ENCODE measurements around the gene GRIK4. TPM values are rescaled to one million over a fixed set of nuclear protein-coding genes. Genes with fewer than 3 reads are reported as not detected.

The GRIK4 gene
- total and polyA plus RNA-seq, 4 donors = 0.05 to 0.25 (median 0.06) TPM; not detected in 1

DNA sequence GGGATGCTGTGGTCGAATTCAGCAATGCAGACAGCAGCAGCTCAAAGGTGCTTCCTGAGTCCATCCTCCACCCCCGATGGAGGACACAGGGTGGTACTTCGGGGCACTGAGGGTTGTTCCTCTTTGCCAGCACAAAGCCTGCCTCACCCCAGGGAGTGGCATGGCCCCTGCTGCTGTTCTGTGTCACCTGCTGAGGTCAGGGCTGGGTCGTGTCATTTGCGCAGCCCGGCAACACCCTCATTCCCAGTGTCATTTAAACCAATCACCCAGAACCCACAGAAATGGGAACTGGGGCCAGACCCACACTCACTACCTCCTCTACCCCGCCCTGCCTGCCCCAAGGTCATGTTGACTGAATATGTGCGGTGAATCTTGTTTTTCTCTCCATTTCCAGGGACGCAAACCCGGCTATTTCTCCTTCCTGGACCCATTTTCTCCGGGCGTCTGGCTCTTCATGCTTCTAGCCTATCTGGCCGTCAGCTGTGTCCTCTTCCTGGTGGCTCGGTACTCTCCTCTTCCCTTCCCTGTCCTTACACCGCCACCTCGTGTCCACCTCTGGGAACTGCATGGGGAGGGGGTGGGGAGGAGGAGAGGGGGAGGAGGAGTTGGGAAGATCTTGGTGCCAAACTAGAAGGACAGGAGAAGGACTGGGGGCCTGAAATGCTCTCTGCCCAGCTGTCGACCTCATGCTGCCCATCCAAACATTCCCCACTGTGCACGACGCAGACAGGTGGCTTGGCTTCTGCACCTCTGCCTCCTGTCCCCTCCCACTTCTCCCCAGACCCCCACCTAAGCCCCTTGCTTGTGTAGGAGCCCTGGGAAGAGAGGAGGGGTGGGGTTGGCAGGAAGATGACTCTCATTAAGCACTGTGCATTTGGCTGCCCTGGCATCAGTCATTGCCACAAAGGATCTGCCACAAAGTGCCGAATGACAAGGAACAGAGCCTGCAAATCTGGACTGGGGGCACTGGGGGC, 441.2 kb downstream of the GRIK4 start:
- H3K9me3 ChIP-seq (ENCODE audit: control insufficient read depth in 4 of 4, low read length in 3 of 4) = no peaks in the 10 kb centered on the region
- peak; percentile 80 for DNase-seq (ENCODE audit: low spot score)
- peaks cover 2 to 14% (median 7%) of the 10 kb centered on the region in 4 donors for H3K4me1 ChIP-seq (ENCODE audit: control insufficient read depth in 4 of 4, insufficient read depth in 4 of 4, low read length in 3 of 4)
- no peak overlapping the region for H3K27ac ChIP-seq (ENCODE audit: low read depth in 1 of 2, low read length in 2 of 2)
- TF ChIP-seq, protein P1, sequence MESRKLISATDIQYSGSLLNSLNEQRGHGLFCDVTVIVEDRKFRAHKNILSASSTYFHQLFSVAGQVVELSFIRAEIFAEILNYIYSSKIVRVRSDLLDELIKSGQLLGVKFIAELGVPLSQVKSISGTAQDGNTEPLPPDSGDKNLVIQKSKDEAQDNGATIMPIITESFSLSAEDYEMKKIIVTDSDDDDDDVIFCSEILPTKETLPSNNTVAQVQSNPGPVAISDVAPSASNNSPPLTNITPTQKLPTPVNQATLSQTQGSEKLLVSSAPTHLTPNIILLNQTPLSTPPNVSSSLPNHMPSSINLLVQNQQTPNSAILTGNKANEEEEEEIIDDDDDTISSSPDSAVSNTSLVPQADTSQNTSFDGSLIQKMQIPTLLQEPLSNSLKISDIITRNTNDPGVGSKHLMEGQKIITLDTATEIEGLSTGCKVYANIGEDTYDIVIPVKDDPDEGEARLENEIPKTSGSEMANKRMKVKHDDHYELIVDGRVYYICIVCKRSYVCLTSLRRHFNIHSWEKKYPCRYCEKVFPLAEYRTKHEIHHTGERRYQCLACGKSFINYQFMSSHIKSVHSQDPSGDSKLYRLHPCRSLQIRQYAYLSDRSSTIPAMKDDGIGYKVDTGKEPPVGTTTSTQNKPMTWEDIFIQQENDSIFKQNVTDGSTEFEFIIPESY (IDR thresholded peaks at IDR 0.05) = no peak
- TF ChIP-seq, protein P2, sequence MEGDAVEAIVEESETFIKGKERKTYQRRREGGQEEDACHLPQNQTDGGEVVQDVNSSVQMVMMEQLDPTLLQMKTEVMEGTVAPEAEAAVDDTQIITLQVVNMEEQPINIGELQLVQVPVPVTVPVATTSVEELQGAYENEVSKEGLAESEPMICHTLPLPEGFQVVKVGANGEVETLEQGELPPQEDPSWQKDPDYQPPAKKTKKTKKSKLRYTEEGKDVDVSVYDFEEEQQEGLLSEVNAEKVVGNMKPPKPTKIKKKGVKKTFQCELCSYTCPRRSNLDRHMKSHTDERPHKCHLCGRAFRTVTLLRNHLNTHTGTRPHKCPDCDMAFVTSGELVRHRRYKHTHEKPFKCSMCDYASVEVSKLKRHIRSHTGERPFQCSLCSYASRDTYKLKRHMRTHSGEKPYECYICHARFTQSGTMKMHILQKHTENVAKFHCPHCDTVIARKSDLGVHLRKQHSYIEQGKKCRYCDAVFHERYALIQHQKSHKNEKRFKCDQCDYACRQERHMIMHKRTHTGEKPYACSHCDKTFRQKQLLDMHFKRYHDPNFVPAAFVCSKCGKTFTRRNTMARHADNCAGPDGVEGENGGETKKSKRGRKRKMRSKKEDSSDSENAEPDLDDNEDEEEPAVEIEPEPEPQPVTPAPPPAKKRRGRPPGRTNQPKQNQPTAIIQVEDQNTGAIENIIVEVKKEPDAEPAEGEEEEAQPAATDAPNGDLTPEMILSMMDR (IDR thresholded peaks at IDR 0.05; ENCODE audit: low read depth, low read length, missing input control) = peak; percentile 82
- TF ChIP-seq RAD21 (IDR thresholded peaks at IDR 0.05) = peak; percentile 92 to 95
- TF ChIP-seq, protein P3, sequence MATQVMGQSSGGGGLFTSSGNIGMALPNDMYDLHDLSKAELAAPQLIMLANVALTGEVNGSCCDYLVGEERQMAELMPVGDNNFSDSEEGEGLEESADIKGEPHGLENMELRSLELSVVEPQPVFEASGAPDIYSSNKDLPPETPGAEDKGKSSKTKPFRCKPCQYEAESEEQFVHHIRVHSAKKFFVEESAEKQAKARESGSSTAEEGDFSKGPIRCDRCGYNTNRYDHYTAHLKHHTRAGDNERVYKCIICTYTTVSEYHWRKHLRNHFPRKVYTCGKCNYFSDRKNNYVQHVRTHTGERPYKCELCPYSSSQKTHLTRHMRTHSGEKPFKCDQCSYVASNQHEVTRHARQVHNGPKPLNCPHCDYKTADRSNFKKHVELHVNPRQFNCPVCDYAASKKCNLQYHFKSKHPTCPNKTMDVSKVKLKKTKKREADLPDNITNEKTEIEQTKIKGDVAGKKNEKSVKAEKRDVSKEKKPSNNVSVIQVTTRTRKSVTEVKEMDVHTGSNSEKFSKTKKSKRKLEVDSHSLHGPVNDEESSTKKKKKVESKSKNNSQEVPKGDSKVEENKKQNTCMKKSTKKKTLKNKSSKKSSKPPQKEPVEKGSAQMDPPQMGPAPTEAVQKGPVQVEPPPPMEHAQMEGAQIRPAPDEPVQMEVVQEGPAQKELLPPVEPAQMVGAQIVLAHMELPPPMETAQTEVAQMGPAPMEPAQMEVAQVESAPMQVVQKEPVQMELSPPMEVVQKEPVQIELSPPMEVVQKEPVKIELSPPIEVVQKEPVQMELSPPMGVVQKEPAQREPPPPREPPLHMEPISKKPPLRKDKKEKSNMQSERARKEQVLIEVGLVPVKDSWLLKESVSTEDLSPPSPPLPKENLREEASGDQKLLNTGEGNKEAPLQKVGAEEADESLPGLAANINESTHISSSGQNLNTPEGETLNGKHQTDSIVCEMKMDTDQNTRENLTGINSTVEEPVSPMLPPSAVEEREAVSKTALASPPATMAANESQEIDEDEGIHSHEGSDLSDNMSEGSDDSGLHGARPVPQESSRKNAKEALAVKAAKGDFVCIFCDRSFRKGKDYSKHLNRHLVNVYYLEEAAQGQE (IDR thresholded peaks at IDR 0.05) = no peak
- H3K4me3 ChIP-seq (ENCODE audit: low read depth in 1 of 3, low read length in 3 of 3) = peak overlapping the region in 1 of 3 donors; percentile 16
- WGBS = 23% methylated on average over 20 of the region's 20 CpGs
- H3K27me3 ChIP-seq (ENCODE audit: control insufficient read depth in 4 of 4, insufficient read depth in 4 of 4, low read length in 3 of 4) = peaks cover 0 to 4% (median 0%) of the 10 kb centered on the region in 4 donors
- H3K36me3 ChIP-seq (ENCODE audit: control insufficient read depth in 4 of 4, insufficient read depth in 3 of 4, low read depth in 1 of 4, low read length in 3 of 4) = no peaks in the 10 kb centered on the region
- no peak overlapping the region for H3K9ac ChIP-seq (ENCODE audit: low read depth in 1 of 2, low read length in 2 of 2)

DNA sequence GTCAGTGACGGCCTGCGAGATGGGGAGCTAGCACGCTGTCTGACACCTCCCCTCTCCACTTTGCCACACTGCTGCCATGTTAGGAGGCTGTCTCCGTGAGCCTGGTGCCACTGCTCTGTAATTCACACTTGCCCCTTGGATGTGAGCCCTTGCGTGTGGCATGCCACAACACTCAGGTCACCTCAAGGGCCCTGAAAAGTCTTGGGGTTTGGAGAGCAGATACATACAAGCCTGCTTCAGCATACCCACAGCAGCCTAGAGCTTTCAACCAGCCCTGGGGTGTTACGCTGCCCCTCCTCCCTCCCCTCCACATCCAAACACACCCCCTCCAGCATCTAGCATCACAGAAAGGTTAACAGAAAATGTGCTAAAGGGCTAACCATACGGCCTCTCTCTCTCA, 442.8 kb downstream of the GRIK4 start:
- Histone ChIP-seq H3K27ac (ENCODE audit: low read depth in 1 of 2, low read length in 2 of 2) (no peak overlapping the region), H3K4me3 (ENCODE audit: low read depth in 1 of 3, low read length in 3 of 3) (no peak overlapping the region), H3K36me3 (ENCODE audit: control insufficient read depth in 4 of 4, insufficient read depth in 3 of 4, low read depth in 1 of 4, low read length in 3 of 4) (no peaks in the 10 kb centered on the region), H3K9ac (ENCODE audit: low read depth in 1 of 2, low read length in 2 of 2) (no peak overlapping the region), H3K27me3 (ENCODE audit: control insufficient read depth in 4 of 4, insufficient read depth in 4 of 4, low read length in 3 of 4) (no peaks in the 10 kb centered on the region), H3K4me1 (ENCODE audit: control insufficient read depth in 4 of 4, insufficient read depth in 4 of 4, low read length in 3 of 4) (peaks cover 2 to 14% (median 7%) of the 10 kb centered on the region in 4 donors), H3K9me3 (ENCODE audit: control insufficient read depth in 4 of 4, low read length in 3 of 4) (no peaks in the 10 kb centered on the region)
- DNase-seq (ENCODE audit: low spot score) = no peak
- 88% methylated on average over 7 of the region's 7 CpGs for WGBS
- TF ChIP-seq JUND (IDR thresholded peaks at IDR 0.05) = no peak
- TF ChIP-seq EGR1 (IDR thresholded peaks at IDR 0.05; ENCODE audit: low read depth in 2 of 2) = no peak

Measured in liver (tissue), 9 donors.